ENCODE data around the gene CYP2B6. TPM values are rescaled to one million over a fixed set of nuclear protein-coding genes. Genes with fewer than 3 reads are reported as not detected.

Gene CYP2B6
- not detected for total RNA-seq

DNA sequence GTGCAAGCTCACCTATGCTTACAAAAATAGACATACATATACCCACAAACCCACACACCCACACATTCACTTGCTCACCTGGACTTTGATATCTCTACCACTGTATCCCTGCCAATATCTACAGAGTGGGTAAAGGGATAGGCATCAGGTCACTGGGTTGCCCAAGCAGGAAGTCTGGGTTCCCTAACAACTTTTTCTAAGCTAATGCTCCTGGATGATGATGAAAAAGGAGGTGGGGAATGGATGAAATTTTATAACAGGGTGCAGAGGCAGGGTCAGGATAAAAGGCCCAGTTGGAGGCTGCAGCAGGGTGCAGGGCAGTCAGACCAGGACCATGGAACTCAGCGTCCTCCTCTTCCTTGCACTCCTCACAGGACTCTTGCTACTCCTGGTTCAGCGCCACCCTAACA, at the start of gene CYP2B6:
TSS of gene CYP2B6 (plus strand) at position 311 of the 410 bp plus-strand sequence. CDS start at position 335, 24 bp downstream.
- WGBS, 2 donors (ENCODE audit: low coverage in 1 of 2), result 80% methylated on average over 1 of the region's 2 CpGs; no CpG with 5 or more reads in 1 of the 2 donors
- H3K27ac ChIP-seq, result no peak within 1 kb of the TSS
- TF ChIP-seq EP300 (IDR thresholded peaks at IDR 0.05) (no peak), POLR2A (IDR thresholded peaks at IDR 0.05) (no peak), POLR2AphosphoS5 (IDR thresholded peaks at IDR 0.05) (no peak)
- TF ChIP-seq, protein P1, sequence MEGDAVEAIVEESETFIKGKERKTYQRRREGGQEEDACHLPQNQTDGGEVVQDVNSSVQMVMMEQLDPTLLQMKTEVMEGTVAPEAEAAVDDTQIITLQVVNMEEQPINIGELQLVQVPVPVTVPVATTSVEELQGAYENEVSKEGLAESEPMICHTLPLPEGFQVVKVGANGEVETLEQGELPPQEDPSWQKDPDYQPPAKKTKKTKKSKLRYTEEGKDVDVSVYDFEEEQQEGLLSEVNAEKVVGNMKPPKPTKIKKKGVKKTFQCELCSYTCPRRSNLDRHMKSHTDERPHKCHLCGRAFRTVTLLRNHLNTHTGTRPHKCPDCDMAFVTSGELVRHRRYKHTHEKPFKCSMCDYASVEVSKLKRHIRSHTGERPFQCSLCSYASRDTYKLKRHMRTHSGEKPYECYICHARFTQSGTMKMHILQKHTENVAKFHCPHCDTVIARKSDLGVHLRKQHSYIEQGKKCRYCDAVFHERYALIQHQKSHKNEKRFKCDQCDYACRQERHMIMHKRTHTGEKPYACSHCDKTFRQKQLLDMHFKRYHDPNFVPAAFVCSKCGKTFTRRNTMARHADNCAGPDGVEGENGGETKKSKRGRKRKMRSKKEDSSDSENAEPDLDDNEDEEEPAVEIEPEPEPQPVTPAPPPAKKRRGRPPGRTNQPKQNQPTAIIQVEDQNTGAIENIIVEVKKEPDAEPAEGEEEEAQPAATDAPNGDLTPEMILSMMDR (IDR thresholded peaks at IDR 0.05), result no peak

DNA sequence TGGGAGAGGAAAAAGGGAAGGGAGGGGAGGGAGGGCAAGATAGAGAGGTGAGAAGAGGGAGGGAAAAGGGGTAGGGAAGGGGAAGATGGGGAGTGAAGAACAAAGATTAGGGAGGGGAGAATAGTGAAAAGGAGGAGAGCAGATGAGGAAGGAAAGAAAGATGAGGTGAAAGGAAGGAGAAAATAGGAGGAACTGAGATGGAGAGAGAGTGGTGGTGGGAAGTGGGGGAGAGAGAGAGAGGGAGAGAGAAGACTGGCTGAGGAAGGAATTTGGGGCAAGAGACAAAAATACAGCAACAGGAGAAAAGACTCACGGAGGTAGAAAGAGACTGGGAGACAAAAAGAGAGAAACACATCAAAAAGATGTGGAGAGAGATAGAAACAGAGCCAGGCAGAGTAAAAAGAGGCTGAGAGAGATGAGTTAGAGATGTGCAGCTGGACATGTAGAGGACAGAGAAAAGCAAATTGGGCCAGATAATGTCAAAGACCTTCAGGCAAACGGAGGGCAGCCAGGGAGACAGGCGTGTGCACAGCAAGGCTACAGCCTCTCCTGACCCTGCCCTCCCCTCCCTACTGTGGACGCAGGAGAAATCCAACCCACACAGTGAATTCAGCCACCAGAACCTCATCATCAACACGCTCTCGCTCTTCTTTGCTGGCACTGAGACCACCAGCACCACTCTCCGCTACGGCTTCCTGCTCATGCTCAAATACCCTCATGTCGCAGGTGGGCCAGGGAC, 49.4 kb upstream of the CYP2B6 start:
- H3K4me3 ChIP-seq, result no peak overlapping the region
- ATAC-seq, result no peak
- no peaks in the 10 kb centered on the region for H3K36me3 ChIP-seq
- H3K4me1 ChIP-seq, result no peaks in the 10 kb centered on the region
- TF ChIP-seq POLR2A (IDR thresholded peaks at IDR 0.05), result no peak
- TF ChIP-seq POLR2AphosphoS5 (IDR thresholded peaks at IDR 0.05), result no peak
- TF ChIP-seq EP300 (IDR thresholded peaks at IDR 0.05), result no peak
- TF ChIP-seq, protein P1 (IDR thresholded peaks at IDR 0.05), result no peak
- H3K27me3 ChIP-seq, result peaks cover 33% of the 10 kb centered on the region
- 72 to 80% methylated on average over 8 to 9 of the region's 9 CpGs for WGBS, 2 donors (ENCODE audit: low coverage in 1 of 2)
- no peak overlapping the region for H3K27ac ChIP-seq
- no peaks in the 10 kb centered on the region for H3K9me3 ChIP-seq

More for the DNA sequence above, at the start of gene CYP2B6:
- no peaks in the 10 kb centered on the region for H3K4me1 ChIP-seq
- H3K36me3 ChIP-seq, result no peaks in the 10 kb centered on the region
- H3K9me3 ChIP-seq, result peaks cover 0 to 18% (median 0%) of the 10 kb centered on the region in 3 donors
- ATAC-seq, result no peak
- peaks cover 13% of the 10 kb centered on the region for H3K27me3 ChIP-seq
- H3K4me3 ChIP-seq, result no peak within 1 kb of the TSS

DNA sequence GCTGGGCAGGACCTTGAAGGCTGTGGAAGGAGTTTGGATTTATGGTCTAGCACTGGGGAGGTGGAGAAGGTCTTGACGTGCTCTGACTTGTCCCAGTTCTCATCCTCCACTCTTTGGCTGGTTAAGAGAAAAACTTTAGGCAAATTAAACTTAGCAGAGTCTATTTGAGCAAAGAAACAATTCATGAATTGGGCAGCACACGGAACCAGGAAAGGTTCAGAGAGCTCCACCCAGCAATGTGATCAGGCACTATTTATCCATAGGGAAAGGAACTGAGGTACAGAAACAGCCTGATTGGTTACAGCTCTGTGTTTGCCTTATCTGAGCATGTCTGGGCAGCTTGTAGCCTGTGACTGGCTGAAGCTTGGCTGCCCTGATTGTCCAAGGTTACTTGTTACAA, 45.4 kb upstream of the CYP2B6 start:
- H3K27ac ChIP-seq, result no peak overlapping the region
- ATAC-seq, result no peak
- no peaks in the 10 kb centered on the region for H3K36me3 ChIP-seq
- H3K9me3 ChIP-seq, result no peaks in the 10 kb centered on the region
- no peak overlapping the region for H3K4me3 ChIP-seq
- H3K27me3 ChIP-seq, result peaks cover 21% of the 10 kb centered on the region
- WGBS, 2 donors (ENCODE audit: low coverage in 1 of 2), result 86 to 87% methylated on average over 2 of the region's 2 CpGs
- no peaks in the 10 kb centered on the region for H3K4me1 ChIP-seq
- TF ChIP-seq POLR2AphosphoS5 (IDR thresholded peaks at IDR 0.05), result no peak
- TF ChIP-seq POLR2A (IDR thresholded peaks at IDR 0.05), result no peak
- TF ChIP-seq, protein P1 (IDR thresholded peaks at IDR 0.05), result no peak
- TF ChIP-seq EP300 (IDR thresholded peaks at IDR 0.05), result no peak

DNA sequence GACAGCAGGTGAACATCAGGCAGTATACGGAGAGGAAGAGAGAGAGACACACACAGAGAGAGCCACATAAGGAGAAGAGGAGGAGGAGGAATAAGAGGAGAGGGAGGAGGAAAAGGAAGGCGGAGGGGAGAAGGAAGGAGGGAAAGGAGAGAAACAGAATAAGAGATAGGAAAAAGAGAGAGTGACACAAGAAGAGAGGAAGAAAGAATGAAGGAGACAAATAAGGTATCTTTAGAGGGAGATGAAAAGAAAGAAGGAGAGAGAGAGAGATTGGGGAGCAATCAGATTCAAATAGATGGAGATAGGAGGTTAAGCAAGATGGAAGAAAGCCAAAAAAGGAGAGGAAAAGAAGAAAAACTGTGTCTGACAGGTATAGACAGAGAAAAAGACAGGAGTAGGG, 44.0 kb upstream of the CYP2B6 start:
- H3K27me3 ChIP-seq, result peaks cover 30% of the 10 kb centered on the region
- H3K4me1 ChIP-seq, result no peaks in the 10 kb centered on the region
- H3K36me3 ChIP-seq, result no peaks in the 10 kb centered on the region
- no peak for ATAC-seq
- 63 to 66% methylated on average over 2 of the region's 2 CpGs for WGBS, 2 donors (ENCODE audit: low coverage in 1 of 2)
- TF ChIP-seq, protein P1 (IDR thresholded peaks at IDR 0.05), result no peak
- TF ChIP-seq EP300 (IDR thresholded peaks at IDR 0.05) (no peak), POLR2A (IDR thresholded peaks at IDR 0.05) (no peak), POLR2AphosphoS5 (IDR thresholded peaks at IDR 0.05) (no peak)
- H3K4me3 ChIP-seq, result no peak overlapping the region
- no peak overlapping the region for H3K27ac ChIP-seq
- peaks cover 0 to 13% (median 0%) of the 10 kb centered on the region in 3 donors for H3K9me3 ChIP-seq

DNA sequence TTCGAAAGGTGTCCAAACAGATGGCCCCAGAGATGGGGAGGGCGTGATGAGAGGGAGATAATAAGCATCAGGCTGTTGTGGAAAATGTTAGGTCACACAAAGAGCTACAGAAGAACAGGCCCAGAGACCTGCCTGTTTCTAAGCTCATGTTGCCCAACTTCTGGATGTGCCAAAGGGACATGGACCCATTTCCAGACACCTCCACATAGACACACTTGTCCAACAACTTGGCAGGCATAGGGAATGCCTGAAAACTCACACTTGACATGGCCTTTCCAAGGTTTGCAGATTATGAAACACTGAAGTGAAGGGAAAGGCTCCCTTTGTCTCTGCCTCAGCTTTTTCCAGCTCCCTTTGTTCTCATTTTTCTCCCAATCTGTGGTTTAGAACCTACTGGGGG, 43.5 kb upstream of the CYP2B6 start:
- TF ChIP-seq, protein P1 (IDR thresholded peaks at IDR 0.05), result no peak
- TF ChIP-seq POLR2A (IDR thresholded peaks at IDR 0.05) (no peak), POLR2AphosphoS5 (IDR thresholded peaks at IDR 0.05) (no peak), EP300 (IDR thresholded peaks at IDR 0.05) (no peak)
- Histone ChIP-seq H3K9me3 (peaks cover 0 to 15% (median 0%) of the 10 kb centered on the region in 3 donors), H3K27me3 (peaks cover 25% of the 10 kb centered on the region), H3K36me3 (no peaks in the 10 kb centered on the region), H3K27ac (no peak overlapping the region), H3K4me3 (no peak overlapping the region), H3K4me1 (no peaks in the 10 kb centered on the region)
- WGBS, 2 donors (ENCODE audit: low coverage in 1 of 2), result 33 to 53% methylated on average over 1 to 2 of the region's 2 CpGs
- no peak for ATAC-seq

Measured in gastroesophageal sphincter (tissue), 4 donors.